Measurements from ENCODE around the gene BCL2.

BCL2 gene

GRCh38 chr18:63146828-63147409 lies 172.7 kb downstream of the BCL2 start:
- ATAC-seq, result no peak
- TF ChIP-seq PPARA (CRISPR knock-in tag; IDR thresholded peaks at IDR 0.05; ENCODE audit: borderline replicate concordance) (no peak), ZC3H10 (CRISPR knock-in tag; IDR thresholded peaks at IDR 0.05) (no peak), CREB5 (CRISPR knock-in tag; IDR thresholded peaks at IDR 0.05; ENCODE audit: low read depth) (no peak), OSR1 (CRISPR knock-in tag; IDR thresholded peaks at IDR 0.05) (no peak), ZNF565 (CRISPR knock-in tag; conservative IDR thresholded peaks at IDR 0.05; ENCODE audit: low read depth) (no peak), ZFP3 (CRISPR knock-in tag; IDR thresholded peaks at IDR 0.05) (no peak), SNAI2 (CRISPR knock-in tag; IDR thresholded peaks at IDR 0.05) (no peak), ZNF8 (CRISPR knock-in tag; IDR thresholded peaks at IDR 0.05) (no peak), ARNTL (CRISPR knock-in tag; IDR thresholded peaks at IDR 0.05; ENCODE audit: borderline replicate concordance, low read depth) (no peak), CSDC2 (CRISPR knock-in tag; IDR thresholded peaks at IDR 0.05) (no peak), RARB (CRISPR knock-in tag; IDR thresholded peaks at IDR 0.05) (no peak), ISL1 (CRISPR knock-in tag; IDR thresholded peaks at IDR 0.05) (no peak), PATZ1 (CRISPR knock-in tag; IDR thresholded peaks at IDR 0.05; ENCODE audit: borderline replicate concordance) (no peak), ZNF70 (CRISPR knock-in tag; IDR thresholded peaks at IDR 0.05) (no peak), GLIS3 (CRISPR knock-in tag; IDR thresholded peaks at IDR 0.05) (no peak), TCF4 (CRISPR knock-in tag; IDR thresholded peaks at IDR 0.05; ENCODE audit: borderline replicate concordance) (no peak), TOX (CRISPR knock-in tag; IDR thresholded peaks at IDR 0.05; ENCODE audit: borderline replicate concordance) (no peak), TSHZ2 (CRISPR knock-in tag; IDR thresholded peaks at IDR 0.05) (no peak), ESRRG (CRISPR knock-in tag; IDR thresholded peaks at IDR 0.05) (no peak), ZFP30 (CRISPR knock-in tag; IDR thresholded peaks at IDR 0.05) (no peak)

GRCh38 chr18:63145851-63146555 lies 173.6 kb downstream of the BCL2 start:
- no peak for TF ChIP-seq POU6F1 (CRISPR knock-in tag; IDR thresholded peaks at IDR 0.05; ENCODE audit: borderline replicate concordance, low read depth)
- ATAC-seq, result no peak

GRCh38 chr18:63145166-63145850 lies 174.3 kb downstream of the BCL2 start:
- ATAC-seq, result no peak
- TF ChIP-seq PATZ1 (CRISPR knock-in tag; IDR thresholded peaks at IDR 0.05; ENCODE audit: borderline replicate concordance), result no peak
- TF ChIP-seq ISL1 (CRISPR knock-in tag; IDR thresholded peaks at IDR 0.05), result no peak
- TF ChIP-seq ZNF70 (CRISPR knock-in tag; IDR thresholded peaks at IDR 0.05), result no peak
- no peak for TF ChIP-seq ZFP3 (CRISPR knock-in tag; IDR thresholded peaks at IDR 0.05)
- no peak for TF ChIP-seq ZNF565 (CRISPR knock-in tag; conservative IDR thresholded peaks at IDR 0.05; ENCODE audit: low read depth)
- no peak for TF ChIP-seq ESRRG (CRISPR knock-in tag; IDR thresholded peaks at IDR 0.05)
- no peak for TF ChIP-seq POU6F1 (CRISPR knock-in tag; IDR thresholded peaks at IDR 0.05; ENCODE audit: borderline replicate concordance, low read depth)
- no peak for TF ChIP-seq BACH2 (CRISPR knock-in tag; IDR thresholded peaks at IDR 0.05; ENCODE audit: borderline replicate concordance)
- TF ChIP-seq TCF4 (CRISPR knock-in tag; IDR thresholded peaks at IDR 0.05; ENCODE audit: borderline replicate concordance), result no peak
- no peak for TF ChIP-seq ZFP30 (CRISPR knock-in tag; IDR thresholded peaks at IDR 0.05)
- no peak for TF ChIP-seq ZC3H10 (CRISPR knock-in tag; IDR thresholded peaks at IDR 0.05)

Measured in SK-N-SH treated with all-trans-retinoic acid at 6 μM for 48 hours (cell line).